Loucy (cell line): ENCODE data around the gene DAD1.

ENCODE experiments used
- H2AFZ ChIP-seq: fragments of 200-600 bp; sonication (generic); 2 replicates; pipeline ENCODE4 v1.6.0; 2016; ENCODE audit warnings: antibody characterized with exemption, mild to moderate bottlenecking, low read length, moderate library complexity
- H3F3A ChIP-seq: fragments of 200-600 bp; 2 replicates; pipeline ENCODE4 v1.6.0; 2016; ENCODE audit warnings: antibody characterized with exemption, low read depth, mild to moderate bottlenecking
- H3K27me3 ChIP-seq: fragments of 200-600 bp; sonication (generic); 2 replicates; pipeline ENCODE4 v1.6.1; 2014; ENCODE audit warnings: low read length, mild to moderate bottlenecking; ENCODE audit not compliant: insufficient read depth, poor library complexity, severe bottlenecking
- H3K36me3 ChIP-seq: fragments of 200-600 bp; sonication (generic); 2 replicates; pipeline ENCODE4 v1.6.1; 2016; ENCODE audit warnings: low read length; ENCODE audit not compliant: insufficient read depth
- H3K4me1 ChIP-seq: fragments of 200-600 bp; sonication (generic); 2 replicates; pipeline ENCODE4 v1.5.1; 2014; ENCODE audit warnings: low read length, mild to moderate bottlenecking; ENCODE audit not compliant: insufficient read depth, poor library complexity, severe bottlenecking
- H3K4me2 ChIP-seq: fragments of 200-600 bp; sonication (generic); 2 replicates; pipeline ENCODE4 v1.6.0; 2014; ENCODE audit warnings: antibody characterized with exemption, low read length, low read depth, mild to moderate bottlenecking; ENCODE audit not compliant: poor library complexity, severe bottlenecking
- H3K4me3 ChIP-seq: fragments of 200-600 bp; sonication (generic); 2 replicates; pipeline ENCODE4 v1.5.1; 2014; ENCODE audit warnings: low read length, mild to moderate bottlenecking, mixed read lengths; ENCODE audit not compliant: poor library complexity, severe bottlenecking
- H3K79me2 ChIP-seq: fragments of 200-600 bp; sonication (generic); 2 replicates; pipeline ENCODE4 v1.6.1; 2014; ENCODE audit warnings: low read length; ENCODE audit not compliant: insufficient read depth
- H3K9ac ChIP-seq: fragments of 200-600 bp; sonication (generic); 2 replicates; pipeline ENCODE4 v1.6.0; 2014; ENCODE audit warnings: mild to moderate bottlenecking, low read depth, low read length, moderate library complexity; ENCODE audit not compliant: poor library complexity, severe bottlenecking
- H3K9me2 ChIP-seq: fragments of 200-600 bp; sonication (generic); replicated peaks from 2 replicates; pipeline ENCODE4 v1.6.1; 2016; ENCODE audit warnings: low read depth, low read length, mixed read lengths
- H3K9me3 ChIP-seq: fragments of 200-600 bp; sonication (generic); 2 replicates; pipeline ENCODE4 v1.6.1; 2014; ENCODE audit warnings: mild to moderate bottlenecking, antibody characterized with exemption, low read length, low read depth; ENCODE audit not compliant: insufficient read depth
- H4K20me1 ChIP-seq: fragments of 200-600 bp; sonication (generic); 2 replicates; pipeline ENCODE4 v1.6.0; 2014; ENCODE audit warnings: antibody characterized with exemption, low read length, mild to moderate bottlenecking; ENCODE audit not compliant: insufficient read depth, poor library complexity, severe bottlenecking
- CTCF ChIP-seq: fragments of 200-600 bp; sonication (generic); conservative IDR thresholded peaks from 2 replicates; pipeline ENCODE4 v1.5.1; 2014; ENCODE audit warnings: mild to moderate bottlenecking, antibody characterized with exemption, low read length
- EZH2phosphoT487 ChIP-seq: fragments of 200-600 bp; IDR thresholded peaks from 2 replicates; pipeline ENCODE4 v1.6.1; 2018; ENCODE audit warnings: antibody characterized with exemption, mild to moderate bottlenecking, moderate library complexity, borderline replicate concordance

DAD1 gene

GRCh38 chr14:22614240-22614799, 25.3 kb upstream of the DAD1 start:
- no peaks in the 10 kb centered on the region for H3K27me3 ChIP-seq
- H3K9ac ChIP-seq: no peak overlapping the region
- no peaks in the 10 kb centered on the region; the same call in 1 of the 2 replicates for H3K36me3 ChIP-seq
- no peaks in the 10 kb centered on the region for H3F3A ChIP-seq
- H3K79me2 ChIP-seq: no peaks in the 10 kb centered on the region
- no peaks in the 10 kb centered on the region for H3K9me3 ChIP-seq
- no peaks in the 10 kb centered on the region for H4K20me1 ChIP-seq
- no peaks in the 10 kb centered on the region for H3K9me2 ChIP-seq
- no peaks in the 10 kb centered on the region for H3K4me1 ChIP-seq
- no peak overlapping the region for H3K4me3 ChIP-seq
- no peak overlapping the region for H2AFZ ChIP-seq
- no peak overlapping the region for H3K4me2 ChIP-seq
- TF ChIP-seq EZH2phosphoT487 (no peak), CTCF (no peak)

- Histone ChIP-seq H3K79me2 (no peaks in the 10 kb centered on the region), H3K4me2 (no peak overlapping the region), H3F3A (no peaks in the 10 kb centered on the region), H4K20me1 (no peaks in the 10 kb centered on the region), H3K4me3 (no peak overlapping the region), H3K36me3 (no peaks in the 10 kb centered on the region; the same call in 1 of the 2 replicates), H3K9ac (no peak overlapping the region), H3K9me2 (no peaks in the 10 kb centered on the region), H3K4me1 (no peaks in the 10 kb centered on the region), H3K27me3 (no peaks in the 10 kb centered on the region), H2AFZ (no peak overlapping the region), H3K9me3 (no peaks in the 10 kb centered on the region)
- TF ChIP-seq EZH2phosphoT487 (no peak), CTCF (no peak)
Observed at GRCh38 chr14:22613736-22614239, 24.8 kb upstream of the DAD1 start.

GRCh38 chr14:22613106-22613695, 24.2 kb upstream of the DAD1 start:
- no peak overlapping the region for H3K9ac ChIP-seq
- no peaks in the 10 kb centered on the region for H3K9me2 ChIP-seq
- H3K27me3 ChIP-seq: no peaks in the 10 kb centered on the region
- H3K4me2 ChIP-seq: no peak overlapping the region
- H3K36me3 ChIP-seq: no peaks in the 10 kb centered on the region; the same call in 1 of the 2 replicates
- no peaks in the 10 kb centered on the region for H3K9me3 ChIP-seq
- no peak overlapping the region for H3K4me3 ChIP-seq
- TF ChIP-seq EZH2phosphoT487: no peak
- TF ChIP-seq CTCF: 0 out of 2 replicates have a peak, but pooled peaks have one; percentile 10
- H3K79me2 ChIP-seq: no peaks in the 10 kb centered on the region
- H4K20me1 ChIP-seq: no peaks in the 10 kb centered on the region
- no peaks in the 10 kb centered on the region for H3F3A ChIP-seq
- H2AFZ ChIP-seq: no peak overlapping the region
- no peaks in the 10 kb centered on the region for H3K4me1 ChIP-seq
